GM10266 (cell line): ENCODE results near the gene STAM2.
A peak's percentile ranks its signal among the peaks of the same experiment; 100 is the strongest.
"Not testable (repeated sequence)": the region's sequence is repeated elsewhere in the genome, so short reads cannot be mapped to it uniquely, and the experiment has no call there.

Experiments
- DNase-seq: peaks from one replicate; pipeline ENCODE4 v3.0.0; 2012; ENCODE audit errors: extremely low spot score
- CTCF ChIP-seq: IDR thresholded peaks from 2 replicates; pipeline ENCODE4 v1.5.1; 2012; ENCODE audit warnings: mild to moderate bottlenecking, low read depth; ENCODE audit not compliant: control insufficient read depth, insufficient read depth; ENCODE audit errors: missing control alignments

STAM2 gene

GRCh38 chr2:152092095-152092494, 83.5 kb downstream of the STAM2 start:
- DNase-seq = no peak
- TF ChIP-seq CTCF = no peak

GRCh38 chr2:152090726-152091125, 84.8 kb downstream of the STAM2 start:
- DNase-seq = not testable (repeated sequence)

GRCh38 chr2:152089238-152089637, 86.3 kb downstream of the STAM2 start:
- no peak for TF ChIP-seq CTCF
- DNase-seq = no peak

- no peak for TF ChIP-seq CTCF
- no peak for DNase-seq
Measured at GRCh38 chr2:152088006-152088405, 87.6 kb downstream of the STAM2 start.

- DNase-seq = no peak
- TF ChIP-seq CTCF = no peak
Measured at GRCh38 chr2:152086231-152086630, 89.3 kb downstream of the STAM2 start.

GRCh38 chr2:152084076-152084475, 91.5 kb downstream of the STAM2 start:
- no peak for TF ChIP-seq CTCF

GRCh38 chr2:152083202-152083875, 92.2 kb downstream of the STAM2 start:
- DNase-seq = no peak
- TF ChIP-seq CTCF = no peak

More at GRCh38 chr2:152084076-152084475, 91.5 kb downstream of the STAM2 start:
- DNase-seq = no peak

- no peak for TF ChIP-seq CTCF
- peak; percentile 22 for DNase-seq
Measured at GRCh38 chr2:152078662-152079061, 96.9 kb downstream of the STAM2 start.
